NCI-H82 treated with DMSO at 0.1 percent for 48 hours (cell line): Measurements from ENCODE around the gene MLN.

Experiments
- DNase-seq: peaks from one replicate; lab custom pipeline; 2025; ENCODE audit not compliant: unreplicated experiment; lab: John Stamatoyannopoulos, UW

MLN gene

GRCh38 chr6:33790379-33790778, 13.4 kb downstream of the MLN start:
- no peak for DNase-seq

- DNase-seq: no peak
These were observed 14.3 kb downstream of the MLN start for GRCh38 chr6:33789550-33789895.

GRCh38 chr6:33788694-33789549, 14.9 kb downstream of the MLN start, which contains the start of gene LEMD2:
Gene LEMD2 (minus strand): TSS chr6:33789130. CDS start chr6:33789116, 14 bp downstream.
- peak; percentile 87 for DNase-seq

- no peak for DNase-seq
These were observed 15.7 kb downstream of the MLN start for GRCh38 chr6:33787954-33788693.

- no peak for DNase-seq
These were observed 16.4 kb downstream of the MLN start for GRCh38 chr6:33787346-33787953.

- no peak for DNase-seq
These were observed 17.1 kb downstream of the MLN start for GRCh38 chr6:33786736-33787135.

- DNase-seq: no peak
These were observed 18.0 kb downstream of the MLN start for GRCh38 chr6:33785778-33786177.

GRCh38 chr6:33784787-33785186, 19.0 kb downstream of the MLN start:
- DNase-seq: no peak

GRCh38 chr6:33783781-33784520, 19.9 kb downstream of the MLN start:
- DNase-seq: no peak

- DNase-seq: no peak
These were observed 21.2 kb downstream of the MLN start for GRCh38 chr6:33782561-33782960.

- DNase-seq: no peak
These were observed 22.4 kb downstream of the MLN start for GRCh38 chr6:33781131-33781975.

- DNase-seq: no peak
These were observed 23.9 kb downstream of the MLN start for GRCh38 chr6:33779895-33780294.

- peak; percentile 33 for DNase-seq
These were observed 24.5 kb downstream of the MLN start for GRCh38 chr6:33779290-33779689.

GRCh38 chr6:33778444-33779121, 25.2 kb downstream of the MLN start:
- no peak for DNase-seq

- no peak for DNase-seq
These were observed 26.1 kb downstream of the MLN start for GRCh38 chr6:33777398-33778388.

- DNase-seq: no peak
These were observed 27.0 kb downstream of the MLN start for GRCh38 chr6:33776764-33777163.

GRCh38 chr6:33776186-33776585, 27.6 kb downstream of the MLN start:
- DNase-seq: no peak

GRCh38 chr6:33774774-33775173, 29.0 kb downstream of the MLN start:
- DNase-seq: no peak
